ENCODE data around the gene TTYH2.
"Not testable (repeated sequence)": the region's sequence is repeated elsewhere in the genome, so short reads cannot be mapped to it uniquely, and the experiment has no call there.

TTYH2 gene

DNA sequence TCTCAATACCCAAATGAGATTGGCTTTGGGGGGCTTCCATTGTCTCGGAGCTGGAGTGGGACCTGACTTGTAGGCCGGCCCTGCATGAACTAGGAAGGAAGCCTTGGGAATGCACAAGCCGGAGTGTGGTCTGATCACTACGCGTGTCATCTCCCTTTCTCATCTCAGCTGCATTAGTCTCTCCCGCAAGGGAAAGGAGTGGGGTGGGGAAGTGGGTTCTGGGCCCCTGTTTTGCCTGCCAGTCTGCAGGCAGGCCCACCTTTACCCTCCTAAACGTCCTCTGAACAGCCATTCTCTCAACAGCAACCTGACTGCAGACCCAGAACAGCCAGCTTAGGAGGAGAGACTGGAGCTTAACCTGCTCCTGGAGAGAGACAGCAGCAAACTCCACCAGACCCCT is 49.2 kb downstream of the TTYH2 start:
- no peak for DNase-seq (ENCODE audit: low read depth, low spot score)

DNA sequence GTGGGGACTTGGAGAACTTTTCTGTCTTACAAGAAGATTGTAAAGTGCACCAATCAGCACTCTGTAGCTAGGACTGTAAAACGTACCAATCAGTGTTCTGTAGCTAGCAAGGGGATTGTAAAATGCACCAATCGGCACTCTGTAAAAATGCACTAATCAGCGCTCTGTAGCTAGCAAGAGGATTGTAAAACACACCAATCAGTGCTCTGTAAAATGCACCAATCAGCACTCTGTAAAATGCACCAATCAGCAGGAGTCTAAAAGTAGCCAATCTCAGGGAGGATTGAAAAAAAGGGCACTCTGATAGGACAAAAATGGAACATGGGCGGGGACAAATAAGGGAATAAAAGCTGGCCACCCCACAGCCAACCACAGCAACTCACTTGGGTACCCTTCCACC is 53.7 kb downstream of the TTYH2 start:
- not testable (repeated sequence) for DNase-seq (ENCODE audit: low read depth, low spot score)

DNA sequence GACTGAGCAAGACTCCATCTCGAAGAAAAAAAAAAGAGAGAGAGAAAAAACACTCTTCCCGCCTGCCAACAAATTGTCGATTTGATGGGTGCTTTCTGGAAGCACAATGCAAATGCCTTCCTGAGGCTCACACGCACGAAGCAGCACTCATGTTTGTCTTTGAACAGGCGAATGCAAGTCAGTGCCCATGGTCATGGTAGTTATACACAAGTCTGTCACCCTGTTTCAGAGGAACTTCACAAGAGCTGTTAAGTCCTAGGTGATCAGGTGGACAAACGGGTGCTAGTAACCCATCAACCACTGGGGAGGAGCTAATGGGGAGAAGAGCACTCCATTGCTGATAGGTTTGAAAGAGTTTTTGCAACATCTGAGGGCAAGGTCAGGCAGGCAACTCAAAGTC is 54.2 kb downstream of the TTYH2 start:
- no peak for DNase-seq (ENCODE audit: low read depth, low spot score)

DNA sequence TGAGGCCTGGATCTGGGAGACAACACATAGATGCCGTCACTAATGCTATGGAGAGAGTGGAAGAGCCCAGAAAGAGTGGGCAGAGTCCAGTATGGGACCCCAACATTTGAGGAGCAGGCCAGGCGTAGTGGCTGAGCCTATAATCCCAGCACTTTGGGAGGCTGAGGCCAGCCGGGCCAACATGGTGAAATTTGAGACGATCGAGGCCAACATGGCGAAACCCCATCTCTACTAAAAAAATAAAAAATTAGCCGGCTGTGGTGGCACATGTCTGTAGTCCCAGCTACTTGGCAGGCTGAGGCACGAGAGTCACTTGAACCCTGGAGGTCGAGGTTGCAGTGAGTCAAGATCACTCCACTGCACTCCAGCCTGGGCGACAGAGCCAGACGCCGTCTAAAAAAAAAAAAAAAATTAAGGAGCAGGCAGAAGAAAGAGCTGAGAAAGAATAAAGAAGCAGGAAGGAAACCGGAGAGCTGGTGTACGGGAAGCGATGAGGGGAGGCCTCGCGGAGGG is 54.7 kb downstream of the TTYH2 start:
- DNase-seq (ENCODE audit: low read depth, low spot score): no peak

DNA sequence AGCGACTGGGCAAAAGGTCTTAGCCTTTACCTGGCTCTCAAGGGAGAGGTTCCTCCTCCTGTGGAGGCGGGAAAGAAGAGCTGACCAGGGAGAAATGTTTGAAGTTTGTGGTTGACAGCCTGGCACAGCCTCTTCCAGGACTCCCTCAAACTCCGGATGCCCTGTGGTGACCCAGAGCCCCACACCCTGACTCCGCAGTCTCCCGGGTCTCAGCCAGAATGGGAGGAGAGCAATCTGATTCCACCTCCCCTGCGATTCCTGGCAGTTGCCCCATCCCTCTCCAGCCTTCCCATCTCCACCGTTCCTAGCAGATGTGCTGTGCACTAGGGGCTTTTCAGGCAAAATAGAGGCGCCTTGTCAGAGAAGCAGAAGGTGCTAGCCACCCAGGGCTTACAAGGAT is 55.2 kb downstream of the TTYH2 start:
- no peak for DNase-seq (ENCODE audit: low read depth, low spot score)

DNA sequence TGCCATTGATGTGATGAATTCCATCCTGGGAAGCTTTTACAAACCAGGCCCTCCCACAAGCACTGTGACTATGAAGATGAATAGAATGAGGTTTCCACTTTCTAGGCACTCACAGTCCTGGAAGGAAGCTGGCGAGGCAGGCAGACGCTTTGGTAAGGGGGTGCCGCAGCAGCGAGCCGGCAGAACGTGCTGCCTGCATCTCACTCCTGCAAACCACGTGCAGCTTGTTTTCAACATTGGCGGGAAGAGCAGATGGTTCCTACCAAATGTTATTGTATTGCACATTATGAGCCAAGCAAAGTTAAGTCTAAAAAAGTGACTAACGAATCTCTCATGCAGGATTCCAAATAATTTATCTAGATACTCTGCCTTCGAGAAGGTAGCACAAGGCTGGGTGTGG is 57.0 kb downstream of the TTYH2 start:
- DNase-seq (ENCODE audit: low read depth, low spot score): no peak

DNA sequence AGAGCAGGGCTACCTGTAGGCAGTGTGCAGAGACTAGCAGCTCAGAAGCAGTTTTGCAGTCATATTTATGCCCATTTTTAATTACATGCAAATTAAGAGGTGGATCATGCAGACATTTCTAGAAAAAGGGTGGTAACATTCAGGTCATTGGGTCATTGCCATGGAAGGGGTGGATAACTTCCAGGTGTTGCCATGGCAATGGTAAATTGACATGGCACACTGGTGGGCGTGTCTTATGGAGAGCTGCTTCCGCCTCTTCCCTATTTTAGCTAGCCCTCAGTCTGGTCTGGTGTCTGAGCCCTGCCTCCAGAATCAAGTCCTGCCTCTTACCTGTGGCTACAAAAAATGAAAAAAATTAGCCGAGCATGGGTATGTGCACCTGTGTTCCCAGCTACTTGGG is 57.9 kb downstream of the TTYH2 start:
- DNase-seq (ENCODE audit: low read depth, low spot score): no peak

DNA sequence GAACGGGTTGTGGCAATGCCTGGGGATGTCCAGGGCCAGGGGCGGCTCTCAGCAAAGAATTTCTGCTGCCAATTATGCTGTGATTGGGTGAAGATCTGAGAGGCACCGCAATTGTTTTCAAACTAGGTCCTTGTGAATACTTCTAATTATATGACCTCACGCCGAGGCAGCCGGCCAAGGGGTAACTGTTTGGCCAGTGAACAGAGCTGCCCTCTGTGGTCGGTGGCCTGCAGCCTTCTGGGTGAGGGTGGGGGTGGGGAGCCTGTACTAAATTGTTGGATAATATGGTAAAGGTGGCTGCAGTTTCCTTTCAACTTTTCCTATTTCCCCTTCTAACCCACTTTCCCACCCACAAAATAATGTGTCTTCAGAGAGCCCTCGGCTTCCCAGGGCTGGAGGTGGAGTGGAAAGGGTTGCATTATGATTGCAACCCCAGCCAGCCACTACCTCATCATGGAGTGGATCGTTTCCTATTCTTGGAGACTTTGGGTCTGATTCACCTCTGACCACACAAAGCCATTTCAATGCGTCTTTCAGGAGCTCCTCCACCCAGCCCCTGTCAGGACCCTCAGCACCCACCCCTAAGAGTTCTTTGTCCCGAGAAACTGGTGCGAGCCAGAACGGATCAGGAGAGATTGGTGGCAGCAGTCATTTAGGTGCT is 58.7 kb downstream of the TTYH2 start:
- DNase-seq (ENCODE audit: low read depth, low spot score): no peak

DNA sequence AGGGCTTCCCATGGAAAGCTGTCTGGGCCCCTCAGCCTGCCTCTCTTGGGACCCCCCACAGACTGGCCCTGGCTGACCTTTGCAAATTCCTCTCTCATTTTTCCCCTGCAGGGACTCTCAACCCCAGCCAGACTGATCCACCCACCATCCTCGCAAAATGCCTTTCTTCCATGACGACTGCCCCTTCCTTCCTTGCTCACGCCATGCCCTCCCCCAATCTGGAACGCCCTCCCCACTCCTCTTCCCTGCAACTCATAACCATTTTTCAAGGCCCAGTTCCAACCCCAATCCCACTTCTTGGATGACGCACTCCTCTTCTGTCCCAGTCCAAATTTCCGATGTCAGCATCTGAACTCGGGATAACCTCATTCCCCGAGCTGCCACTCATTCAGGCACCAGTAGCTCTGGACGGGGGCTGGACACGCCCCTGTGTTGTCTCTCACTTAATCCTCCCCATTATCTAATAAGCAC is 59.4 kb downstream of the TTYH2 start:
- DNase-seq (ENCODE audit: low read depth, low spot score): no peak

DNA sequence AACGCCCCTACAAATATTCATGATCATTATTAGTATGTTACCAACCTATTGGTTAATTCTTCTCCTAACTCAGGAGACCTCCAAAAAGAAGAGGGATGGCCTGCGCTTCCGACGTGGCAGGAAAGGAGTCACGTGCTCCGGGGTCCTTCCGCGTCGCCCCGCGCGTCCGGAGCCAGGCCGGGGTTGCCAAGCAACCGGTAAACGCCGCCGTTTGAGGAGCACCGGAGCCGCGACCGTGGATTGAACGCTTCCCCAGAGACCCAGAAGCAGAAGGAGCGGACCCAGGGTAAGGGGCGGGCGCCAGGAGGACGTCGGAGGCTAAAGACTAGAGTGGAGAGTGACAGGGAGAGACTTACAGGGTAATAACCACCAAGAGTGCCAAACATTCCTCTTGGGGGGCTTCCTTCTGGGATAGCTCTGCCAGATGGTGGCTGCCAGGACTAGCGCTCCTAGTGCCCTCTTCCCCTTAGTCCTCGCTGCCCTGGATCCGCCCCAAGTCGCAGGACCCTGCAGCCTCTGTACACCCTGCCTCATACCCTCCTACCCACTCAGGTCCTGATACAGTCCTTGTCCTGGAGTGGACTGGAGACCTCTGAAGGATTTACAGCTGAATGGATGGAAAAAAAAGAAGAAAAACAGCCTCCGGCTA is 60.8 kb downstream of the TTYH2 start, which contains the start of gene DNAI2:
Gene DNAI2, plus strand, starts transcription at position 175 of the 649 bp plus-strand sequence. CDS start 7,584 bp downstream, outside the sequence.
- DNase-seq (ENCODE audit: low read depth, low spot score): no peak

DNA sequence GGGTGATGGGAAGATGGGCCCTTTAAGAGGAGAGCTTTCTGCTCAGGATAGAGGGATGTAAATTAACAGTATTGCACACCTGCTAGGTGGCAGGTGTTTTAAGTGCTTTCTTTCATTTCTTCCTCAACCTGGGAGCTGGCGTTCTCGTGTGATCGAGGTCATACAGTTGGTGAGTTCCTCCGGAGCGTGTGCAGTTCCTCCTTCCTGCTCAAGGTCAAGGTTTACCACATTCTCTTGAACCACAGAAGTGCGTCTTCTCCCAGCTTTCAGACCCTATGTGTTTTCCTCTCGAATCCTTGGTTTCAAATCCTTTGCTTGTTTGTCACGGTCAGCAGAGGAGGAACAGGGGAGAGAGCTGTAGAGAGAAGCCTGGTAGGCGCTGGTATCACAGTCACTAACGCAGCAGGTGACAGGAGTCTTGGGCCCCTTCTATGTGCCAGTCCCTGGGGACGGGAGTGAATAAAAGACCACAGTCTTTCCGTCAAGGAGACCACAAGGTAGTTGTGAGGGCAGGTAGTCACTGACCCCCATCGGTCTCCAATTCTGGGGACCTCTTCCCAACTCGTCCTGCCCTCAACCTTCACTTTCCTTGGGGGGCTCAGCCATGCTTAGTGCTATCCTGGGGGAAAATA is 61.5 kb downstream of the TTYH2 start:
- DNase-seq (ENCODE audit: low read depth, low spot score): no peak

DNA sequence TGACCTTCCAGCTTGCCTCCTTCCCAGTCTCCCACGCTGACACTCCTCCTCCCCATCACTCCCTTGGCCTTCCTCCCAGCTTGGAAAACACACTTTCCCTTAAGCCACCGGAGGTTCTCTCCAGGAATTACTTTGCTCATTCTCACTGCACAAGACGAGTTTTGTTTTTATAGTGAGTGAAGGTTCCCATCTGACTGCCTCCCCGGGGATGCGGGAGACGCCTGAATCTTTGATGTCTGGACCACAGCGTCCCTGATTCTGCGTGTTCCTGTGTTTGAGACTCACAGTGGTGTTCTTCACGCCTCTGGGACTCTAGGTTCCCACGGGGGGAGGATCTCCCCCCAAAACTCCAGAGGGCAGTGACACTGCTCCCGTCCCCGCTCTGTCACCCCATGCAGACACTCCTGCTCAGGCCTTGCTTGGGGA is 62.7 kb downstream of the TTYH2 start:
- no peak for DNase-seq (ENCODE audit: low read depth, low spot score)

DNA sequence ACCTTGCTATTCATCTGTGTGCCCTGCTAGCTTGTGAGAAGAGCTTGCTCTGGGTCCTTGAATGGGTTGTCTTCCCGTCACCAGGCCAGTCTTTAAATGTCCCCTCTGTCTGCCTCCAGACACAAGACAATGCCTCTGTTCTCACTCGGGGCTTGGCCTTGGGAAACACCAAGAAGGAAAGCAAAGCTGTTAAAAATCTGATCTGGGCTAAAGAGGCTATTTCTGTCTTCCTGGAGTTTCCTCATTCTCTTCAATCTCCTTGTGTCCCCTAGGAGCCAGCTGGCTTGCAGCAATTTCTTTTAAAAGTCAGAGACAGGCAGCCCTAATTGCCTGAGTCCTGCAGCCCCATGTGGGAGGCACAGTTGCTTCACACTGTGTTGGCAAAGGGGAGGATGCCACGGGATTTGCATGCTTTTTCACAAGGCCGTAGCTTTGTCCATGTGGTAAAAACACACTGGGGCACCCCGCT is 63.2 kb downstream of the TTYH2 start:
- no peak for DNase-seq (ENCODE audit: low read depth, low spot score)

DNA sequence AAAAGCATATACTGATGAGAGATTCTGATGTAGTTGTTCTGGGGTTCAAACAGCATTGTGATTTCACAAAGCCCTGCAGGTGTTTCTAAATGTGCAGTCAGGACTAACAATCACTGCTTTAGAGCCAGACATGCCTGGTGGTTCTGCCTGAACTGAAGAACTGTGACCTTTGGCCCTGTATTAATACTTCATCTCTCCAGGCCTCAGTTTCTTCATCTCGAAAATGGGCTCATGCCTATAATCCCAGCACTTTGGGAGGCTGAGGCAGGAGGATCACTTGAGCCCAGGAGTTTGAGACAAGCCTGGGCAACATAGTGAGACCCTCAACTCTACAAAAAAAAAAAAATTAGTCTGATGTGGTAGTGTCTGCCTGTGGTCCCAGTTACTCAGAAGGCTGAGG is 64.6 kb downstream of the TTYH2 start:
- DNase-seq (ENCODE audit: low read depth, low spot score): no peak

DNA sequence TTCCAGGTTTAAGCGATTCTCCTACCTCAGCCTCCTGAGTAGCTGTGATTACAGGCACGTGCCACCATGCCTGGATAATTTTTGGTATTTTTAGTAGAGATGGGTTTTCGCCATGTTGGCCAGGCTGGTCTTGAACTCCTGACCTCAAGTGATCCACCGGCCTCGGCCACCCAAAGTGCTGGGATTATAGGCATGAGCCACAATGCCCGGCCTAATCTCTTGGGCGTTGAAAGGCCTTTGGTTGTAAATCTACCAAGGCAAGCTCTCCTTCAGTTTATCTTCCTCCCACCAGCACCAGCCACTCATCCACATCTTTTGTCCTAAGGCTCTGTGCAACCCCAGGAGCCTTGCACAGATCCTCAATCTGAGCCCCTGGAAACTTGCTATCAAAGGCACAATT is 66.2 kb downstream of the TTYH2 start:
- DNase-seq (ENCODE audit: low read depth, low spot score): not testable (repeated sequence)

DNA sequence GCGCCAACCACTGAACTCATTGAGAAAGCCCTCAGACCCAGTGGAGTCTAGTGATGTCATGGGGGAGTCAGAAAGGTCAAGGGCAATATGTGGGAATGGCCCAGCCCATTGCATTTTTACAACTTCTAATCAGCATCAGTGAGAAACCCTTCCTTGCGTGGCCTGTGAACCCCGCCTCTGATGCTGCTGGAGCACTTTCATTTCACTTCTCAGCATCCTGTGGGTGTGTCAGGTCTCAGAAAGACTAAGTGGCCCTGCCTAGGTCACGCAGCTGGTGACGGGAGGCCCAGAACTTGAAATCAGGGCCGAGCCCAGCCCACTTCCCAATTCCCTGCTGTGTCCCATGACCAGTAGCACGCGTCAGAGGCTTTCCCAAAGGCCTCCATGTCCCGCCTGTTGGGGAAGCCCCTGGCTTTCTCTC is 66.7 kb downstream of the TTYH2 start:
- no peak for DNase-seq (ENCODE audit: low read depth, low spot score)

DNA sequence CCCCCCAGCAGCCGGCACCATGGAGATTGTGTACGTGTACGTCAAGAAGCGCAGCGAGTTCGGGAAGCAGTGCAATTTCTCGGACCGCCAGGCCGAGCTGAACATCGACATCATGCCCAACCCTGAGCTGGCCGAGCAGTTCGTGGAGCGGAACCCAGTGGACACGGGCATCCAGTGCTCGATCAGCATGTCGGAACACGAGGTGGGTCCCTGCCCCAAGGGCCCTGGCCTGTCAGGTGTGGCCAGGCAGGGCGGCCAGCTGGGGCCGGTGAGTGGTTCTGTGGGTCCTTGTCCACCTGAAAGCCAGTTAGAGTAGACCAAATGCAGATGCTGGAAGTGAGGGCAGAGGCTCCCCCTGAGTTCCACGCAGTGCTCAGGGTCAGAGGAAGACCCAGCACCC is 68.4 kb downstream of the TTYH2 start:
- no peak for DNase-seq (ENCODE audit: low read depth, low spot score)

DNA sequence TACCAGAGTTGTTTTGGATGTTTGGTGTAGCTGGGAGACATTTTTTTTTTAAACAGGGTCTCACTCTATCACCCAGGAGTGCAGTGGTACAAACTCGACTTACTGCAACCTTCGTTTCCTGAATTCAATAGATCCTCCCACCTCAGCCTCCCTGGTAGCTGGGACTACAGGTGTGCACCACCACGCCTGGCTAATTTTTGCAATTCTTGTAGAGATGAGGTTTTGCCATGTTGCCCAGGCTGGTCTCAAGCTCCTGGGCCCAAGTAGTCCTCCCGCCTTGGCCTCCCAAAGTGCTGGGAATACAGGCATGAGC is 68.9 kb downstream of the TTYH2 start:
- DNase-seq (ENCODE audit: low read depth, low spot score): not testable (repeated sequence)

DNA sequence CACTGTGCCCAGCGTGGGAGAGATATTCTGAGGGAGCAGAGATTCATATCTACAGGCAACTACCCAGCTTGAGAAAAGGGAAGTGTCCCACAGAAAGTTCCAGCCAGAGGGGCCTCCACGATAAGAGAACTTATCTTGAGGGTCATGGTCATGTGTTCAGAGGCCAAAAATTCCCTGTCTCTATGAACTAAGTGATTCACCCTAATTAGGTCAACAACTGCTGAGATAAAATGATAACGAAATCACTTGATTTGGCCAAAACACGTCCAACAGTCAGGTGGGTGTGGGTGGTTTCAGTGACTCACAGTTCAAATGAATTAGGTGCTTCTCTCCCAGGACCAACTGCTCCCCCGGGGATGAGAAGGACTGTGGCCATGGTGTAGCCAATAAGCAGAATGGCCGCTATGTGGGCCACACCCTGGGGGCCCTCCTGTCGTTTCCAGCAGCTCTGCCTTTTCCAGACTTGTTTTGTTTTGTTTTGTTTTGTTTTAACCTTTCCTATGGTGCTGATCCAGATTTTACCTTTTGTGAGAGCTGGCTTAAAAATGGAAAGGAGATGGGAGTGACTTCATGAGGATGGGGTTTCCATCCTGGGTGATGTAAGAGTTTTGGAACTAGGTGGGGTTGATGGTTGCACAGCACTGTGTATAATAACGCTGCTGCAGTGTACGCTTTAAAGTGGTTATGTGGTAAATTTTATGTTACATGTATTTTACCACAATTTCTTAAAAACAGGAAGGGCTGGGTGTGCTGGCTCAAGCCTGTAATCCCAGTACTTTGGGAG is 69.4 kb downstream of the TTYH2 start:
- no peak for DNase-seq (ENCODE audit: low read depth, low spot score)

DNA sequence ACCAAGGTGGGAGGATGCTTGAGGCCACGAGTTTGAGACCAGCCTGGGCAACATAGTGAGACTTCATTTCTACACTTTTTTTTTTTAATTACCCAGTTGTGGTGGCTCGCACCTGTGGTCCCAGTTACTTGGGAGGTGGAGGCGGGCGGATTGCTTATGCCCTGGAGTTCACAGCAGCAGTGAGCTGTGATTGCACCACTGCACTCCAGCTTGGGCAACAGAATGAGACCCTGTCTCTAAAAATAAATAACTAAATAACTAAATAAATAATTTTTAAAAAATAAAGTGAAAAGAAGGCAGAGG is 70.0 kb downstream of the TTYH2 start:
- no peak for DNase-seq (ENCODE audit: low read depth, low spot score)

DNA sequence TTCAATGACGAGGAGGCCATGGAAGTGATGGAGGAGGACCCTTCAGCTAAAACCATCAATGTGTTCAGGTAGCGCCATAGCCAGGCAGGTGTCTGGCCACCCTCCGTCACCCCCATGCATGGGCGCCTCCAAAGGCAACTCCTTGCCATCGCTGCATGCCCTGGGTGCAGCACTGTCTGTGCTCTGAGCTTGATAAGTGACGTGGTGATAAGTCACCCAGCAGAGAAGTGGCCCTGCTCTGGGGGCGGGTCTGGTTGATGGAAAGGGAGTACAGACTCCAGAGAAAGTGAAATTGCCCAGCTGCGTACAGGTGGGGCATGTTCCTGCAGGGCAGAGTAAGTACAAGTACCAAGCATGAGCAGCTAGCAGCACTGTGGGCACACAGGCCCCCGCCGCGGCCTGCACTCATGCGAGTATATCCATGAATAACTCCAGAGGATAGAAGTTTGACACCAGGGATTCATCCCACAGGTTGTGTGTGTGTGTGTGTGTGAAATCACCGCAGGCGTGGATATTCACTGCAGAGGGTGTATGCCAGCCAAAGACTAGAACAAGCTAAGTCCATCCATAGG is 73.7 kb downstream of the TTYH2 start:
- no peak for DNase-seq (ENCODE audit: low read depth, low spot score)

DNA sequence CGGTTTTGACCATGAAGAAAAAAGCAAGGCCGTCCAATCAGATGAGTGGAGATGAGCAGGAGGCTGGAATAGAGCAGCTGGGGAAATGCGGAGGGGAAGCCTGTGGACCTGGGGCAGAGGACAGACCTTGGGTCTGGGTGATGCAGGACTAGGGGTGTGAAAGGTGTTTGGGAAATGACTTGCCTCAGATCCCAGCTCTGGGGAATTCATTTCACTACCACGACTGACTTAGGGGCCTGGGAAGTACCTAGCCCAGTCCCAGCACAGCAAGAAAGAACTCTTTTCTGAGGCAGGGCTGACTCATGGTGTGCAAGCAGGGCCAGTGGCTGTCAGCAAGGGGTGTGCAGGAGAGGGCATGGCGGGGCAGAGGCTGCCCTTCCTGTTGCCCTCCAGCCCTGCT is 75.4 kb downstream of the TTYH2 start:
- DNase-seq (ENCODE audit: low read depth, low spot score): no peak
